Measurements from ENCODE around the gene CDC42EP2.
"Not testable (repeated sequence)": the region's sequence is repeated elsewhere in the genome, so short reads cannot be mapped to it uniquely, and the experiment has no call there.

CDC42EP2 gene

GRCh38 chr11:65321076-65321475, 6.4 kb downstream of the CDC42EP2 start:
- no peak for DNase-seq

GRCh38 chr11:65321828-65322485, 7.3 kb downstream of the CDC42EP2 start:
- no peak for DNase-seq

GRCh38 chr11:65323813-65324212, 9.1 kb downstream of the CDC42EP2 start:
- DNase-seq, result no peak

- DNase-seq, result no peak
These were observed 10.8 kb downstream of the CDC42EP2 start for GRCh38 chr11:65325435-65325834.

- no peak for DNase-seq
These were observed 12.4 kb downstream of the CDC42EP2 start for GRCh38 chr11:65327021-65327420.

GRCh38 chr11:65329478-65329877, 14.8 kb downstream of the CDC42EP2 start:
- no peak for DNase-seq

- peak; percentile 62 for DNase-seq
These were observed 15.3 kb downstream of the CDC42EP2 start for GRCh38 chr11:65329944-65330403.

GRCh38 chr11:65330544-65330943, 15.9 kb downstream of the CDC42EP2 start:
- DNase-seq, result no peak

GRCh38 chr11:65332591-65332990, 17.9 kb downstream of the CDC42EP2 start:
- not testable (repeated sequence) for DNase-seq

GRCh38 chr11:65334696-65335295, 20.1 kb downstream of the CDC42EP2 start:
- DNase-seq, result no peak

GRCh38 chr11:65338676-65339075, 24.0 kb downstream of the CDC42EP2 start:
- no peak for DNase-seq

GRCh38 chr11:65340226-65340625, 25.6 kb downstream of the CDC42EP2 start:
- DNase-seq, result no peak

GRCh38 chr11:65341856-65342255, 27.2 kb downstream of the CDC42EP2 start:
- no peak for DNase-seq

- no peak for DNase-seq
These were observed 36.8 kb downstream of the CDC42EP2 start for GRCh38 chr11:65351511-65351910.

GRCh38 chr11:65352783-65353182, 38.1 kb downstream of the CDC42EP2 start:
- DNase-seq, result no peak

GRCh38 chr11:65353376-65353775, 38.7 kb downstream of the CDC42EP2 start:
- DNase-seq, result no peak

- no peak for DNase-seq
These were observed 39.2 kb downstream of the CDC42EP2 start for GRCh38 chr11:65353900-65354264.

- peak; percentile 86 for DNase-seq
These were observed 39.8 kb downstream of the CDC42EP2 start, which contains the start of gene TIGD3 for GRCh38 chr11:65354265-65355012. TIGD3 (plus strand) TSS chr11:65354751; CDS start chr11:65355809, 1,058 bp downstream.

GRCh38 chr11:65355013-65355775, 40.5 kb downstream of the CDC42EP2 start:
- DNase-seq, result no peak

GRCh38 chr11:65355776-65356393, 41.2 kb downstream of the CDC42EP2 start:
- no peak for DNase-seq

- no peak for DNase-seq
These were observed 41.8 kb downstream of the CDC42EP2 start for GRCh38 chr11:65356394-65356972.

- DNase-seq, result no peak
These were observed 43.2 kb downstream of the CDC42EP2 start for GRCh38 chr11:65357856-65358356.
